ENCODE measurements around the gene ISOC2.

GRCh38 chr19:55405638-55406037, 55.8 kb downstream of the ISOC2 start:
- TF ChIP-seq, protein P1, sequence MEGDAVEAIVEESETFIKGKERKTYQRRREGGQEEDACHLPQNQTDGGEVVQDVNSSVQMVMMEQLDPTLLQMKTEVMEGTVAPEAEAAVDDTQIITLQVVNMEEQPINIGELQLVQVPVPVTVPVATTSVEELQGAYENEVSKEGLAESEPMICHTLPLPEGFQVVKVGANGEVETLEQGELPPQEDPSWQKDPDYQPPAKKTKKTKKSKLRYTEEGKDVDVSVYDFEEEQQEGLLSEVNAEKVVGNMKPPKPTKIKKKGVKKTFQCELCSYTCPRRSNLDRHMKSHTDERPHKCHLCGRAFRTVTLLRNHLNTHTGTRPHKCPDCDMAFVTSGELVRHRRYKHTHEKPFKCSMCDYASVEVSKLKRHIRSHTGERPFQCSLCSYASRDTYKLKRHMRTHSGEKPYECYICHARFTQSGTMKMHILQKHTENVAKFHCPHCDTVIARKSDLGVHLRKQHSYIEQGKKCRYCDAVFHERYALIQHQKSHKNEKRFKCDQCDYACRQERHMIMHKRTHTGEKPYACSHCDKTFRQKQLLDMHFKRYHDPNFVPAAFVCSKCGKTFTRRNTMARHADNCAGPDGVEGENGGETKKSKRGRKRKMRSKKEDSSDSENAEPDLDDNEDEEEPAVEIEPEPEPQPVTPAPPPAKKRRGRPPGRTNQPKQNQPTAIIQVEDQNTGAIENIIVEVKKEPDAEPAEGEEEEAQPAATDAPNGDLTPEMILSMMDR (IDR thresholded peaks at IDR 0.05): no peak
- no peak for TF ChIP-seq EZH2 (IDR thresholded peaks at IDR 0.05)
